ENCODE measurements around the gene TRIM3. TPM values are rescaled to one million over a fixed set of nuclear protein-coding genes. Genes with fewer than 3 reads are reported as not detected.

The TRIM3 gene
- total and polyA plus RNA-seq, 2 of the 4 experiments (the other 2 are of a cell fraction): 13.8 to 22.3 TPM

DNA sequence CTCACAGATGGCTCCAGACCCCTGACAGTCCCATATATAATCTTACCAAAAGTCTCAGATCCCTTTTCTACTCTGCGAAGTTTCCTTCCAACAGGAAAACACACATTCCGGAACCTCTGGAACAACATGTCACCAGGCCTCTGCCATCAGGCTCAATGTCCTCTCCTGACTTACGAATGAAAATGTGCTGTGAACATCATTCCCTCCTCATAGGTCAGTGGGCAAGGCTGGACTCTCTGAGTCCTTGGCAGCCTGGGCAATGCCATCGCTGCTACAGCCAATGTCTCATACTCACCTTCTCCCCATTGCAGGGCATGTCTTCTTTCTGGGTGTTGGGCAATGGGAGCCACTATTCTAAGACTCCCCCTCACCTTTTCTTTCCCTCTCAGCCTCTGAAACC is 31.3 kb downstream of the TRIM3 start:
- H3K9ac ChIP-seq (ENCODE audit: low read depth, low read length): no peak overlapping the region
- no TSS peak for BruUV-seq (replicated peaks)
- H3K9me1 ChIP-seq (ENCODE audit: insufficient read depth, low read length): no peaks in the 10 kb centered on the region
- H4K91ac ChIP-seq (ENCODE audit: insufficient read depth, low read depth, low read length): no peak overlapping the region
- DNase-seq: no peak
- H3K56ac ChIP-seq (ENCODE audit: extremely low read depth, insufficient read depth, low read length): no peak overlapping the region
- H3K23ac ChIP-seq (ENCODE audit: low read depth, low read length): no peak overlapping the region
- H3K9me3 ChIP-seq (ENCODE audit: control insufficient read depth, insufficient read depth, low read length): no peaks in the 10 kb centered on the region
- no peak overlapping the region for H2BK5ac ChIP-seq (ENCODE audit: low read depth, low read length, poor library complexity, severe bottlenecking)
- H4K5ac ChIP-seq (ENCODE audit: low read depth, low read length): no peak overlapping the region
- H4K20me1 ChIP-seq (ENCODE audit: insufficient read depth, low read length): no peaks in the 10 kb centered on the region
- H3K36me3 ChIP-seq (ENCODE audit: control insufficient read depth, insufficient read depth, low read length): peaks cover 2% of the 10 kb centered on the region; the same call in 1 of the 2 replicates
- no peak overlapping the region for H3K4me2 ChIP-seq (ENCODE audit: low read depth, low read length)
- WGBS, 2 experiments (ENCODE audit: extremely low coverage in 2 of 2, insufficient read length in 1 of 2): 85% methylated on average over 3 of the region's 4 CpGs; no CpG with 5 or more reads in 1 of the 2 experiments
- no peak overlapping the region for H3K4ac ChIP-seq (ENCODE audit: low read depth, low read length)
- H3K79me1 ChIP-seq (ENCODE audit: low read depth in 1 of 2, low read length in 2 of 2): no peaks in the 10 kb centered on the region
- H3K14ac ChIP-seq (replicated peaks; ENCODE audit: low read depth, low read length): no peak overlapping the region
- no peak overlapping the region for H2AK9ac ChIP-seq (replicated peaks; ENCODE audit: low read depth, low read length, poor library complexity)
- ATAC-seq (ENCODE audit: low read depth): no peak
- no peaks in the 10 kb centered on the region for H3K4me1 ChIP-seq (ENCODE audit: control insufficient read depth, insufficient read depth, low read length)
- H3K27ac ChIP-seq (ENCODE audit: insufficient read depth, low read length): no peak overlapping the region
- no peak overlapping the region for H2BK20ac ChIP-seq (ENCODE audit: low read depth, low read length)
- ChIA-PET POLR2A (ENCODE audit: unreplicated experiment) (no interaction called here), CTCF (interaction anchor here (0.7 to 6.7 kb wide), 2 partner anchors 25 to 63 kb away, joined by 3 to 107 read pairs; no protein-coding TSS in a partner anchor)
- no peak overlapping the region for H4K8ac ChIP-seq (ENCODE audit: low read depth in 2 of 2, low read length in 2 of 2)
- no peaks in the 10 kb centered on the region for H3K27me3 ChIP-seq (ENCODE audit: control insufficient read depth, insufficient read depth, low read length)
- dilution Hi-C loops (cut with HindIII; ENCODE audit: low sequenced_read_pairs, unreplicated experiment) (no loop called here), intact Hi-C loops (cut with micrococcal nuclease) (no loop called here), in situ Hi-C loops (cut with MboI; ENCODE audit: low sequenced_read_pairs) (loop anchor here (5.0 kb wide), 1 partner anchor 60 kb away; no protein-coding TSS in a partner anchor)
- H2AK5ac ChIP-seq (ENCODE audit: low read depth, low read length): no peak overlapping the region
- no peak overlapping the region for H3K4me3 ChIP-seq (ENCODE audit: insufficient read depth, low read depth, low read length)
- no peak overlapping the region for H2BK120ac ChIP-seq (ENCODE audit: low read depth, low read length)
- no peak for TF ChIP-seq SMC3 (IDR thresholded peaks at IDR 0.05; ENCODE audit: low read depth, low read length)
- TF ChIP-seq, protein P1, sequence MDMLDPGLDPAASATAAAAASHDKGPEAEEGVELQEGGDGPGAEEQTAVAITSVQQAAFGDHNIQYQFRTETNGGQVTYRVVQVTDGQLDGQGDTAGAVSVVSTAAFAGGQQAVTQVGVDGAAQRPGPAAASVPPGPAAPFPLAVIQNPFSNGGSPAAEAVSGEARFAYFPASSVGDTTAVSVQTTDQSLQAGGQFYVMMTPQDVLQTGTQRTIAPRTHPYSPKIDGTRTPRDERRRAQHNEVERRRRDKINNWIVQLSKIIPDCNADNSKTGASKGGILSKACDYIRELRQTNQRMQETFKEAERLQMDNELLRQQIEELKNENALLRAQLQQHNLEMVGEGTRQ (IDR thresholded peaks at IDR 0.05; ENCODE audit: low read depth, low read length): no peak
- TF ChIP-seq MAFK (IDR thresholded peaks at IDR 0.05; ENCODE audit: low read depth, low read length): no peak
- TF ChIP-seq, protein P2, sequence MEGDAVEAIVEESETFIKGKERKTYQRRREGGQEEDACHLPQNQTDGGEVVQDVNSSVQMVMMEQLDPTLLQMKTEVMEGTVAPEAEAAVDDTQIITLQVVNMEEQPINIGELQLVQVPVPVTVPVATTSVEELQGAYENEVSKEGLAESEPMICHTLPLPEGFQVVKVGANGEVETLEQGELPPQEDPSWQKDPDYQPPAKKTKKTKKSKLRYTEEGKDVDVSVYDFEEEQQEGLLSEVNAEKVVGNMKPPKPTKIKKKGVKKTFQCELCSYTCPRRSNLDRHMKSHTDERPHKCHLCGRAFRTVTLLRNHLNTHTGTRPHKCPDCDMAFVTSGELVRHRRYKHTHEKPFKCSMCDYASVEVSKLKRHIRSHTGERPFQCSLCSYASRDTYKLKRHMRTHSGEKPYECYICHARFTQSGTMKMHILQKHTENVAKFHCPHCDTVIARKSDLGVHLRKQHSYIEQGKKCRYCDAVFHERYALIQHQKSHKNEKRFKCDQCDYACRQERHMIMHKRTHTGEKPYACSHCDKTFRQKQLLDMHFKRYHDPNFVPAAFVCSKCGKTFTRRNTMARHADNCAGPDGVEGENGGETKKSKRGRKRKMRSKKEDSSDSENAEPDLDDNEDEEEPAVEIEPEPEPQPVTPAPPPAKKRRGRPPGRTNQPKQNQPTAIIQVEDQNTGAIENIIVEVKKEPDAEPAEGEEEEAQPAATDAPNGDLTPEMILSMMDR (conservative IDR thresholded peaks at IDR 0.05; ENCODE audit: low read depth, low read length): no peak
- no peak for TF ChIP-seq CEBPB (IDR thresholded peaks at IDR 0.05; ENCODE audit: low read depth, low read length)
- no peak for TF ChIP-seq RCOR1 (IDR thresholded peaks at IDR 0.05; ENCODE audit: insufficient replicate concordance, low read length)
- TF ChIP-seq FOS (IDR thresholded peaks at IDR 0.05; ENCODE audit: low read depth, low read length): no peak
- no peak for TF ChIP-seq MAZ (IDR thresholded peaks at IDR 0.05; ENCODE audit: borderline replicate concordance, low read depth, low read length)
- no peak for TF ChIP-seq RAD21 (IDR thresholded peaks at IDR 0.05; ENCODE audit: low read length)
- TF ChIP-seq MXI1 (IDR thresholded peaks at IDR 0.05; ENCODE audit: borderline replicate concordance, low read depth, low read length): no peak
- TF ChIP-seq RFX5 (IDR thresholded peaks at IDR 0.05; ENCODE audit: low read depth, low read length): no peak
- no peak for TF ChIP-seq POLR2A (IDR thresholded peaks at IDR 0.05; ENCODE audit: low read depth, low read length)
- no peak for TF ChIP-seq NFE2L2 (IDR thresholded peaks at IDR 0.05; ENCODE audit: low read depth, low read length)
- TF ChIP-seq, protein P3, sequence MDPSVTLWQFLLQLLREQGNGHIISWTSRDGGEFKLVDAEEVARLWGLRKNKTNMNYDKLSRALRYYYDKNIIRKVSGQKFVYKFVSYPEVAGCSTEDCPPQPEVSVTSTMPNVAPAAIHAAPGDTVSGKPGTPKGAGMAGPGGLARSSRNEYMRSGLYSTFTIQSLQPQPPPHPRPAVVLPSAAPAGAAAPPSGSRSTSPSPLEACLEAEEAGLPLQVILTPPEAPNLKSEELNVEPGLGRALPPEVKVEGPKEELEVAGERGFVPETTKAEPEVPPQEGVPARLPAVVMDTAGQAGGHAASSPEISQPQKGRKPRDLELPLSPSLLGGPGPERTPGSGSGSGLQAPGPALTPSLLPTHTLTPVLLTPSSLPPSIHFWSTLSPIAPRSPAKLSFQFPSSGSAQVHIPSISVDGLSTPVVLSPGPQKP (IDR thresholded peaks at IDR 0.05; ENCODE audit: borderline replicate concordance, low read depth, low read length): no peak
- TF ChIP-seq BHLHE40 (IDR thresholded peaks at IDR 0.05; ENCODE audit: low read depth, low read length): no peak
- no peak for TF ChIP-seq CHD1 (IDR thresholded peaks at IDR 0.05; ENCODE audit: low read depth, low read length)
- no peak overlapping the region for H2BK15ac ChIP-seq (ENCODE audit: low read depth, low read length)
- H3K18ac ChIP-seq (ENCODE audit: low read depth, low read length): no peak overlapping the region
- no peak overlapping the region for H2AFZ ChIP-seq (replicated peaks; ENCODE audit: low read length, poor library complexity)
